PFSK-1 (cell line): ENCODE measurements around the gene ZKSCAN8.

Experiments used
- POLR2AphosphoS5 ChIP-seq: IDR thresholded peaks from 2 replicates; pipeline ENCODE4 v1.6.1; 2012; ENCODE audit warnings: low read depth, mild to moderate bottlenecking, control low read depth, low read length, moderate library complexity
- SIN3A ChIP-seq: IDR thresholded peaks from 2 replicates; pipeline ENCODE4 v1.6.1; 2012; ENCODE audit warnings: mild to moderate bottlenecking, low read length, moderate library complexity, borderline replicate concordance; ENCODE audit not compliant: insufficient read depth
- TAF1 ChIP-seq: IDR thresholded peaks from 2 replicates; pipeline ENCODE4 v1.6.1; 2012; ENCODE audit warnings: low read length, control low read depth, borderline replicate concordance; ENCODE audit not compliant: insufficient read depth
- TF ChIP-seq, protein P1 (sequence below), 2 experiments: IDR thresholded peaks; 2 replicates each; pipeline versions ENCODE4 v1.6.1 to v1.8.0; 2011 to 2012; ENCODE audit warnings: low read depth in 2 of 2, low read length in 2 of 2, control low read depth in 1 of 2, inconsistent platforms in 1 of 2, mild to moderate bottlenecking in 1 of 2, moderate library complexity in 1 of 2; ENCODE audit not compliant: insufficient read depth in 1 of 2

DNA sequence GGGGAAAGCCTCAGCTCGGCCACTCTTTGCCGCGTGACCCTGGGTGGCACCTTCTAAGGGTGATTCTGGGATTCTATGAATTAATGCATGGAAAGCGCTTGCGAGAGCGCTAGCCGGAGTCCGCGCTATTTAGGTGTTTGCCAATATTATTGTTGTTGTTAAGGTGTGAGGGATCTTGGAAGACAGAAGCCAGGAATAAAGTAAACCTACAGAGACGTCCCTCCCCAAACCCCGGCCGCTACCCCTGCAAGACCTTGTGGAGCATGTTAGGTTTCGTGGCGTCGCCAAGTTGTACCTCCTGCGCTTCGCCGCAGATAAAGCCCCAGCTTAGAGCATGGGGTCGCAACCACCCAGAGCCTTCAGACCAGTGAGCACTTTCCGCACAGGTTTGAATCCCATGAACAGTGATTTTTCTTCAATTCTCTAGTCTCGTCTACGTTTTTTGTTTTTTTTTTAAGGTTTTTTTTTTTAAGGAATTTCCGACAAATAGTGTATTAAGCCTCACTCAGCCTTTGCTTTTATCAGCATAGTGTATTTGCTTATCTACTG lies 66.5 kb downstream of the ZKSCAN8 start:
- TF ChIP-seq TAF1 (no peak), POLR2AphosphoS5 (no peak), SIN3A (no peak)
- TF ChIP-seq, protein P1, sequence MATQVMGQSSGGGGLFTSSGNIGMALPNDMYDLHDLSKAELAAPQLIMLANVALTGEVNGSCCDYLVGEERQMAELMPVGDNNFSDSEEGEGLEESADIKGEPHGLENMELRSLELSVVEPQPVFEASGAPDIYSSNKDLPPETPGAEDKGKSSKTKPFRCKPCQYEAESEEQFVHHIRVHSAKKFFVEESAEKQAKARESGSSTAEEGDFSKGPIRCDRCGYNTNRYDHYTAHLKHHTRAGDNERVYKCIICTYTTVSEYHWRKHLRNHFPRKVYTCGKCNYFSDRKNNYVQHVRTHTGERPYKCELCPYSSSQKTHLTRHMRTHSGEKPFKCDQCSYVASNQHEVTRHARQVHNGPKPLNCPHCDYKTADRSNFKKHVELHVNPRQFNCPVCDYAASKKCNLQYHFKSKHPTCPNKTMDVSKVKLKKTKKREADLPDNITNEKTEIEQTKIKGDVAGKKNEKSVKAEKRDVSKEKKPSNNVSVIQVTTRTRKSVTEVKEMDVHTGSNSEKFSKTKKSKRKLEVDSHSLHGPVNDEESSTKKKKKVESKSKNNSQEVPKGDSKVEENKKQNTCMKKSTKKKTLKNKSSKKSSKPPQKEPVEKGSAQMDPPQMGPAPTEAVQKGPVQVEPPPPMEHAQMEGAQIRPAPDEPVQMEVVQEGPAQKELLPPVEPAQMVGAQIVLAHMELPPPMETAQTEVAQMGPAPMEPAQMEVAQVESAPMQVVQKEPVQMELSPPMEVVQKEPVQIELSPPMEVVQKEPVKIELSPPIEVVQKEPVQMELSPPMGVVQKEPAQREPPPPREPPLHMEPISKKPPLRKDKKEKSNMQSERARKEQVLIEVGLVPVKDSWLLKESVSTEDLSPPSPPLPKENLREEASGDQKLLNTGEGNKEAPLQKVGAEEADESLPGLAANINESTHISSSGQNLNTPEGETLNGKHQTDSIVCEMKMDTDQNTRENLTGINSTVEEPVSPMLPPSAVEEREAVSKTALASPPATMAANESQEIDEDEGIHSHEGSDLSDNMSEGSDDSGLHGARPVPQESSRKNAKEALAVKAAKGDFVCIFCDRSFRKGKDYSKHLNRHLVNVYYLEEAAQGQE (IDR thresholded peaks at IDR 0.05; ENCODE audit: insufficient read depth in 1 of 2, low read depth in 2 of 2, low read length in 2 of 2): no peak
